ENCODE measurements around the gene TCF25. TPM values are rescaled to one million over a fixed set of nuclear protein-coding genes. Genes with fewer than 3 reads are reported as not detected.

Gene TCF25
- polyA plus RNA-seq, 1 donor (not counting 4 experiments of a cell fraction or from before 2014, with no cell fraction given) = 103 TPM

GRCh38 chr16:89870440-89870839 lies 3.0 kb upstream of the TCF25 start:
- no peak overlapping the region for H3K4me3 ChIP-seq (ENCODE audit: control insufficient read depth in 2 of 3, extremely low read depth in 1 of 3, insufficient read depth in 2 of 3, low read depth in 1 of 3, low read length in 3 of 3)
- no peaks in the 10 kb centered on the region for H3K9me1 ChIP-seq (ENCODE audit: control insufficient read depth, extremely low read depth, insufficient read depth, low read length)
- H2AFZ ChIP-seq (ENCODE audit: control insufficient read depth, low read length) = no peak overlapping the region
- FAIRE-seq (no peak), DNase-seq (ENCODE audit: low read depth, low spot score) (no peak)
- H3K9me3 ChIP-seq (ENCODE audit: control insufficient read depth, low read depth, low read length) = peaks cover 3% of the 10 kb centered on the region
- TF ChIP-seq CTCF (optimal IDR thresholded peaks at IDR 0.05 in 1 of 3, IDR thresholded peaks at IDR 0.05 in 1 of 3, conservative IDR thresholded peaks at IDR 0.05 in 1 of 3; ENCODE audit: extremely low read depth in 1 of 3, insufficient read depth in 2 of 3, low read length in 3 of 3) (no peak), EZH2 (IDR thresholded peaks at IDR 0.05; ENCODE audit: low read length) (no peak)
- H3K27ac ChIP-seq (ENCODE audit: control insufficient read depth, insufficient read depth, low read length) = no peak overlapping the region
- no peak overlapping the region for H3K4me2 ChIP-seq (ENCODE audit: control insufficient read depth, extremely low read depth, insufficient read depth, low read depth, low read length)
- peaks cover 11% of the 10 kb centered on the region for H3K79me2 ChIP-seq (ENCODE audit: control insufficient read depth, insufficient read depth, low read length)
- H3K36me3 ChIP-seq (ENCODE audit: control insufficient read depth in 2 of 2, extremely low read depth in 1 of 2, insufficient read depth in 2 of 2, low read length in 2 of 2) = peaks cover 3 to 4% of the 10 kb centered on the region in 2 experiments
- H3K27me3 ChIP-seq (ENCODE audit: control insufficient read depth, extremely low read depth, insufficient read depth, low read length) = no peaks in the 10 kb centered on the region
- H3K9ac ChIP-seq (ENCODE audit: control insufficient read depth, extremely low read depth, insufficient read depth, low read length) = no peak overlapping the region
- dilution Hi-C loops (cut with MboI; ENCODE audit: extremely low pct_ligation_motif_present, low sequenced_read_pairs) = no loop called here
- peaks cover 4% of the 10 kb centered on the region for H4K20me1 ChIP-seq (ENCODE audit: control insufficient read depth, extremely low read depth, insufficient read depth, low read length)
- H3K4me1 ChIP-seq (ENCODE audit: control insufficient read depth, extremely low read depth, insufficient read depth, low read length) = peaks cover 16% of the 10 kb centered on the region

- H3K4me2 ChIP-seq (ENCODE audit: control insufficient read depth, extremely low read depth, insufficient read depth, low read depth, low read length) = no peak overlapping the region
- peaks cover 21% of the 10 kb centered on the region for H3K79me2 ChIP-seq (ENCODE audit: control insufficient read depth, insufficient read depth, low read length)
- FAIRE-seq = no peak
- H3K4me1 ChIP-seq (ENCODE audit: control insufficient read depth, extremely low read depth, insufficient read depth, low read length) = peaks cover 16% of the 10 kb centered on the region
- H3K36me3 ChIP-seq (ENCODE audit: control insufficient read depth in 2 of 2, extremely low read depth in 1 of 2, insufficient read depth in 2 of 2, low read length in 2 of 2) = peaks cover 4 to 5% of the 10 kb centered on the region in 2 experiments
- no peak for DNase-seq (ENCODE audit: low read depth, low spot score)
- dilution Hi-C loops (cut with MboI; ENCODE audit: extremely low pct_ligation_motif_present, low sequenced_read_pairs) = no loop called here
- peaks cover 4% of the 10 kb centered on the region for H4K20me1 ChIP-seq (ENCODE audit: control insufficient read depth, extremely low read depth, insufficient read depth, low read length)
- H3K27me3 ChIP-seq (ENCODE audit: control insufficient read depth, extremely low read depth, insufficient read depth, low read length) = no peaks in the 10 kb centered on the region
- TF ChIP-seq EZH2 (IDR thresholded peaks at IDR 0.05; ENCODE audit: low read length) (no peak), CTCF (optimal IDR thresholded peaks at IDR 0.05 in 1 of 3, IDR thresholded peaks at IDR 0.05 in 1 of 3, conservative IDR thresholded peaks at IDR 0.05 in 1 of 3; ENCODE audit: extremely low read depth in 1 of 3, insufficient read depth in 2 of 3, low read length in 3 of 3) (no peak)
- H3K9me1 ChIP-seq (ENCODE audit: control insufficient read depth, extremely low read depth, insufficient read depth, low read length) = no peaks in the 10 kb centered on the region
- H3K9me3 ChIP-seq (ENCODE audit: control insufficient read depth, low read depth, low read length) = peaks cover 3% of the 10 kb centered on the region
- no peak overlapping the region for H3K9ac ChIP-seq (ENCODE audit: control insufficient read depth, extremely low read depth, insufficient read depth, low read length)
- no peak overlapping the region for H2AFZ ChIP-seq (ENCODE audit: control insufficient read depth, low read length)
- no peak overlapping the region for H3K4me3 ChIP-seq (ENCODE audit: control insufficient read depth in 2 of 3, extremely low read depth in 1 of 3, insufficient read depth in 2 of 3, low read depth in 1 of 3, low read length in 3 of 3)
- no peak overlapping the region for H3K27ac ChIP-seq (ENCODE audit: control insufficient read depth, insufficient read depth, low read length)
Observed at GRCh38 chr16:89871895-89872294, 1.5 kb upstream of the TCF25 start.
